DND-41 (cell line): ENCODE results near the gene CSHL1.
"Not testable (repeated sequence)": the region's sequence is repeated elsewhere in the genome, so short reads cannot be mapped to it uniquely, and the experiment has no call there.

Experiments used
- CTCF ChIP-seq: IDR thresholded peaks from 2 replicates; pipeline ENCODE4 v1.5.1; 2012; ENCODE audit warnings: borderline replicate concordance, low read length, moderate library complexity, mild to moderate bottlenecking; ENCODE audit not compliant: poor library complexity, severe bottlenecking; ENCODE audit errors: extremely low read depth
- EZH2 ChIP-seq: IDR thresholded peaks from 3 replicates; pipeline ENCODE4 v1.6.1; 2012; ENCODE audit warnings: borderline replicate concordance, low read depth, mild to moderate bottlenecking, moderate library complexity, low read length, inconsistent platforms; ENCODE audit not compliant: severe bottlenecking

- TF ChIP-seq CTCF, EZH2: not testable (repeated sequence)
Measured at GRCh38 chr17:63894821-63895220, 16.2 kb downstream of the CSHL1 start.
